ENCODE measurements around the gene ZNF654. TPM values are rescaled to one million over a fixed set of nuclear protein-coding genes. Genes with fewer than 3 reads are reported as not detected.
"Not testable (repeated sequence)": the region's sequence is repeated elsewhere in the genome, so short reads cannot be mapped to it uniquely, and the experiment has no call there.

ZNF654 gene
- total RNA-seq, 2 experiments from 2014 or later, result 21.3 to 22.3 TPM

GRCh38 chr3:88112289-88112688 is 53.2 kb downstream of the ZNF654 start:
- ATAC-seq, result no peak
- Mint-ChIP-seq H3K9me3 (ENCODE audit: insufficient read depth) (no peaks in the 10 kb centered on the region), H3K4me3 (no peak overlapping the region), H3K27ac (no peak overlapping the region), H3K27me3 (ENCODE audit: low read depth) (no peaks in the 10 kb centered on the region), H3K36me3 (ENCODE audit: low read depth) (peaks cover 22% of the 10 kb centered on the region), H3K4me1 (ENCODE audit: low read depth) (no peaks in the 10 kb centered on the region)
- no peak for DNase-seq
- ChIA-PET POLR2A (interaction anchor here (2.2 kb wide), 1 partner anchor 37 kb away, joined by 9 read pairs; the partner anchor contains the start of gene C3orf38), CTCF (interaction anchor here (1.1 to 2.7 kb wide), 10 partner anchors 17 to 107 kb away, joined by 4 to 20 read pairs (median 10); partner anchors contain the start of genes CGGBP1 and ZNF654)

- CTCF ChIA-PET, result interaction anchor here (0.7 to 2.7 kb wide), 39 partner anchors 10 to 765 kb away, joined by 3 to 25 read pairs (median 5); partner anchors contain the start of genes C3orf38, CGGBP1 and ZNF654
- H3K9me3 Mint-ChIP-seq (ENCODE audit: insufficient read depth), result peaks cover 4% of the 10 kb centered on the region
- H3K27me3 Mint-ChIP-seq (ENCODE audit: low read depth), result no peaks in the 10 kb centered on the region
- H3K4me3 Mint-ChIP-seq, result no peak overlapping the region
- POLR2A ChIA-PET, result interaction anchor here (2.2 kb wide), 1 partner anchor 36 kb away, joined by 9 read pairs; the partner anchor contains the start of gene C3orf38
- ATAC-seq (peak; percentile 89), DNase-seq (peak; percentile 75)
- peaks cover 33% of the 10 kb centered on the region for H3K36me3 Mint-ChIP-seq (ENCODE audit: low read depth)
- peaks cover 6% of the 10 kb centered on the region for H3K4me1 Mint-ChIP-seq (ENCODE audit: low read depth)
- H3K27ac Mint-ChIP-seq, result no peak overlapping the region
Observed at GRCh38 chr3:88113311-88114162, 54.5 kb downstream of the ZNF654 start.

DNA sequence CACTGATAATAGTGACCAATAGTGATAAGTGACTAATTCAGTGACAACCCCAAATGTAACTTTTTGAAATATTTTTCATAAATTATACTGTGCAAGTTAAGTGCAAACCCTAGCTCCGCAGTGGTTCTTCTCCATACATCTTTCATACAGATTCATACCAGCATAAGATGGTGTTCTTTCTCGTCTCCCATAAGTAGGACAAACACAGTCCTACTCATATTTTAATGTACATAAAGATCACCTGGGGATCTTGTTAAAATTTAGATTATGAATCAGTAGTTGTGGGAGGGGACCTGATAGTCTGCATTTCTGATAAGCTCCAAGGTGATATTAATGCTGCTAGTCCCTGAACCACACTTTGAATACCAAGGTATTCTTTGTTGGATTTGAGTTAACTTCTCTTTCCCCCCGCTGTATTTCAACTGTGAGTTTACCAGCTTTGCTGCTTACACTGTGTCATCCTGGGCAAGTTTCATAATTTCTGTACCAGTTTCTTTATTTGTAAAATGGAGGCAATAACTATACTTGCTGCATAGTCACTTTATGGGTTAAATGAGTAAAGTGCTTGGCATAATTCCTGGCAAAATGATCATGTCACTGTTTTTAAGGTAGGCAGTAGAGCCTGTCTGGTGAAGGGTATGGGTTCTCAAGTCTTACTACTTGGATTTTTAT is 56.0 kb downstream of the ZNF654 start:
- ChIA-PET POLR2A (no interaction called here), CTCF (interaction anchor here (0.8 to 2.7 kb wide), 7 partner anchors 8 to 764 kb away, joined by 3 to 11 read pairs (median 5); no protein-coding TSS in a partner anchor)
- H3K4me3 Mint-ChIP-seq, result no peak overlapping the region
- DNase-seq, result no peak
- H3K4me1 Mint-ChIP-seq (ENCODE audit: low read depth), result peaks cover 8% of the 10 kb centered on the region
- no peak overlapping the region for H3K27ac Mint-ChIP-seq
- no peaks in the 10 kb centered on the region for H3K27me3 Mint-ChIP-seq (ENCODE audit: low read depth)
- H3K9me3 Mint-ChIP-seq (ENCODE audit: insufficient read depth), result peaks cover 4% of the 10 kb centered on the region
- H3K36me3 Mint-ChIP-seq (ENCODE audit: low read depth), result peaks cover 35% of the 10 kb centered on the region
- ATAC-seq, result no peak

DNA sequence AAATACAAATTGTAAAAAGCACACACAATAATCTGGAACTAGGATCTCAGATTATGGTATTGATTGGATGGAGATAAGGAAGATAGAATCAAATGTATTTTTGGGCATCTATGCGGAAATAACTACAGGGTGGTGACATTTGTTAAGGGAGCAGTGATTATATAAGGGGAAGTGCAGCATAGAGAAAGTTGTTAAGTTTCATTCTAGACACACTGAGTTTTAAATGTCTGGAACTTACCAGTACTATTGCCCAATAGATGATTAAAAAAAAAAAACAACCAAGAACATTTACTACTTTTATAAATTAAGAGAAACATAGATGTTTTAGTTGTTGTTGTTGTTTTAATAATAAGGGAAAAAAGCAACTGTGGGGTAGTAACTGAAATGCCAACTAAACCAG is 58.6 kb downstream of the ZNF654 start:
- DNase-seq, result no peak
- Mint-ChIP-seq H3K27me3 (ENCODE audit: low read depth) (no peaks in the 10 kb centered on the region), H3K4me1 (ENCODE audit: low read depth) (peaks cover 8% of the 10 kb centered on the region), H3K4me3 (no peak overlapping the region), H3K27ac (no peak overlapping the region), H3K36me3 (ENCODE audit: low read depth) (peaks cover 41% of the 10 kb centered on the region), H3K9me3 (ENCODE audit: insufficient read depth) (peaks cover 4% of the 10 kb centered on the region)
- no peak for ATAC-seq
- ChIA-PET CTCF (interaction anchor here (0.8 kb wide), 1 partner anchor 28 kb away, joined by 3 read pairs; no protein-coding TSS in a partner anchor), POLR2A (no interaction called here)

DNA sequence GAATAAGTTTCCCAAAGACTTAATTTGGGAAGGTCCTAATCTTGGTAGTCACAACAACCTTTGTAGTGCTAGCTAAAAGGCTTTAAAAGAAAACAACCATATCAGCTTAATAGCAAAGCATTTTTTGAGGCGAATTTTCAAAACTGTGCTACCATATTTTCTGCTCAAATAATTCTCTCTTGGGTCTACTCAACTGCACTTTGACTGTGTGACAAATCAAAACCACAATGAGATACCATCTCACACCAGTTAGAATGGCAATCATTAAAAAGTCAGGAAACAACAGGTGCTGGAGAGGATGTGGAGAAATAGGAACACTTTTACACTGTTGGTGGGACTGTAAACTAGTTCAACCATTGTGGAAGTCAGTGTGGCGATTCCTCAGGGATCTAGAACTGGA is 59.5 kb downstream of the ZNF654 start:
- ATAC-seq; H3K27me3 Mint-ChIP-seq (ENCODE audit: low read depth); H3K4me3 Mint-ChIP-seq; H3K4me1 Mint-ChIP-seq (ENCODE audit: low read depth); DNase-seq; H3K9me3 Mint-ChIP-seq (ENCODE audit: insufficient read depth); POLR2A ChIA-PET; H3K27ac Mint-ChIP-seq: not testable (repeated sequence)
- peaks cover 39% of the 10 kb centered on the region for H3K36me3 Mint-ChIP-seq (ENCODE audit: low read depth)
- CTCF ChIA-PET, result interaction anchor here (0.8 kb wide), 1 partner anchor 27 kb away, joined by 3 read pairs; no protein-coding TSS in a partner anchor

GRCh38 chr3:88123526-88123925 is 64.5 kb downstream of the ZNF654 start:
- CTCF ChIA-PET, result interaction anchor here (0.9 to 3.9 kb wide), 4 partner anchors 9 to 28 kb away, joined by 3 to 25 read pairs (median 6); no protein-coding TSS in a partner anchor
- no peak overlapping the region for H3K27ac Mint-ChIP-seq
- peaks cover 15% of the 10 kb centered on the region for H3K36me3 Mint-ChIP-seq (ENCODE audit: low read depth)
- no peaks in the 10 kb centered on the region for H3K27me3 Mint-ChIP-seq (ENCODE audit: low read depth)
- H3K9me3 Mint-ChIP-seq (ENCODE audit: insufficient read depth), result no peaks in the 10 kb centered on the region
- POLR2A ChIA-PET, result no interaction called here
- no peak overlapping the region for H3K4me3 Mint-ChIP-seq
- ATAC-seq (no peak), DNase-seq (no peak)
- peaks cover 7% of the 10 kb centered on the region for H3K4me1 Mint-ChIP-seq (ENCODE audit: low read depth)

DNA sequence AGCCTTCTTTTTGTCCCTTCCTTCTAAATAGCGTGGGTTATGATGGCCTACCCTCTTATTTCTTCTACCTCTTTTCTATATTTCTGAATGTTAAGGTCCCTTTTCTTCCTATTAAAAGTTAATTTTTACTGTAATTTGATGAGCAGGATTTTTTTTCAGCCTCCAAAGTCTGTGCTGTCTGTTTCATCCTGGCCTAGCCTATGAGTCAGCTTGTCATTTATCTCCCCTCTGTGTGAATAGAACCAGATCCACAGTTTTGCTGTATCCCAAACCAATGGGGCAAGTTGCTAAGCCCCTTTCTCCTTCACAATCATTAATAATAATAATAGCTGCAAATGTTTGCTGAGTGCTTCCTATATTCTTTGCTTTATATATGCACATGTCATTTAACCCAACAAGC is 72.6 kb downstream of the ZNF654 start:
- ChIA-PET POLR2A (interaction anchor here (1.9 kb wide), 1 partner anchor 17 kb away, joined by 8 read pairs; no protein-coding TSS in a partner anchor), CTCF (interaction anchor here (0.7 to 2.3 kb wide), 3 partner anchors 17 to 129 kb away, joined by 3 to 9 read pairs (median 7); partner anchors contain the start of gene C3orf38)
- peaks cover 5% of the 10 kb centered on the region for H3K4me1 Mint-ChIP-seq (ENCODE audit: low read depth)

DNA sequence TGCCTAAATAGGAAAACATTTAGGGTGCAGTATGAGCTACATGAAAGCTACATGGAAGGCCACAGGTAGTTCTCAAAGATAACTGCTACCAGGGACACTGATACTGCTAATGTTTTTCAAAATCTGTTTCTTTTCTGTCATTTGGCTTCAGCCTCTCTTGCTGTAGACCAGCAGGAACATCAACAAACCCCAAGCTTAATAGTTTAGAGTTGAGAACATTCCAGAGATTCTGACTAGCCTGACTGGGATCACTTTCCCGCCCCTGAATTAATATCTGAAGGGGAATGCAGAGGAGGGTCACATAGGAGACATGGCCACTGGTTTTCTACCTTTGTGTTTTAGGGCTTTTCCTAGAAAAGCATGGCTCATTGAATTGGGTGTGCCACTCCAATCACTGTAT is 73.8 kb downstream of the ZNF654 start:
- DNase-seq, result no peak
- peaks cover 27% of the 10 kb centered on the region for H3K36me3 Mint-ChIP-seq (ENCODE audit: low read depth)
- no peak for ATAC-seq
- ChIA-PET CTCF (interaction anchor here (0.8 to 2.3 kb wide), 3 partner anchors 10 to 20 kb away, joined by 3 to 9 read pairs (median 7); partner anchors contain the start of gene C3orf38), POLR2A (interaction anchor here (1.8 kb wide), 1 partner anchor 16 kb away, joined by 5 read pairs; no protein-coding TSS in a partner anchor)
- no peaks in the 10 kb centered on the region for H3K4me1 Mint-ChIP-seq (ENCODE audit: low read depth)
- H3K27ac Mint-ChIP-seq, result no peak overlapping the region
- H3K9me3 Mint-ChIP-seq (ENCODE audit: insufficient read depth), result no peaks in the 10 kb centered on the region
- no peak overlapping the region for H3K4me3 Mint-ChIP-seq
- H3K27me3 Mint-ChIP-seq (ENCODE audit: low read depth), result no peaks in the 10 kb centered on the region

More for the DNA sequence above, 72.6 kb downstream of the ZNF654 start:
- Mint-ChIP-seq H3K4me3 (no peak overlapping the region), H3K9me3 (ENCODE audit: insufficient read depth) (no peaks in the 10 kb centered on the region), H3K27me3 (ENCODE audit: low read depth) (no peaks in the 10 kb centered on the region), H3K36me3 (ENCODE audit: low read depth) (peaks cover 27% of the 10 kb centered on the region), H3K27ac (no peak overlapping the region)
- DNase-seq, result no peak
- ATAC-seq, result no peak

DNA sequence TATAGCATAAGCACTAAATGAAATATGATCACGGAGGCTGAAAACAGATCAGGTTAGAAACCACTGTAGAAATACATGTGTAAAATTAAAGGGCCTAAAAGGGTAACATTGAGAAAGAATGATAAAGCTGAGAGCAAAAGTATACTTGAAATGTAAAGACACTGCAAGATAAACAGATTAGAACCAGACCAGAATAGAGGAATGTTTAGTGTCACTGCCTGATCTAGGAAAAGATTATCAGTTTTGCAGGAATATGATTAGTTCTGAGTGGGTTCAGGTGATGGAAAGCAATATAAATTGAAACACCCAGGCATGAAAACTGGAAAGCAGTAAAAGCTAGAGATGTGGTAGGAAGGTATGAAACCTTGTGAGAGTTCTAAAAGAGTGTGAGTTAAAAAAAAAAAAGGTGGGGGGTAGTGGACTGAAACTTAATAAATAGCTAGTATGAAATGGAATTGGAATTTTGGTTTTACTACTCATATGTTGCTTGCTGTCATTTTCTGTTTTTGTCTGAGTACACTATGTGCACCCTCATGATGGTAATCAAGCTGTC is 74.7 kb downstream of the ZNF654 start:
- ATAC-seq, result no peak
- CTCF ChIA-PET, result interaction anchor here (0.8 kb wide), 1 partner anchor 71 kb away, joined by 3 read pairs; no protein-coding TSS in a partner anchor

GRCh38 chr3:88137836-88138235 is 78.8 kb downstream of the ZNF654 start:
- no peak overlapping the region for H3K4me3 Mint-ChIP-seq
- ATAC-seq, result no peak
- CTCF ChIA-PET, result no interaction called here

More for the DNA sequence above, 74.7 kb downstream of the ZNF654 start:
- H3K4me3 Mint-ChIP-seq, result no peak overlapping the region
- no peak overlapping the region for H3K27ac Mint-ChIP-seq
- no peaks in the 10 kb centered on the region for H3K27me3 Mint-ChIP-seq (ENCODE audit: low read depth)
- DNase-seq, result no peak
- no peaks in the 10 kb centered on the region for H3K9me3 Mint-ChIP-seq (ENCODE audit: insufficient read depth)
- no peaks in the 10 kb centered on the region for H3K4me1 Mint-ChIP-seq (ENCODE audit: low read depth)
- POLR2A ChIA-PET, result interaction anchor here (1.8 kb wide), 1 partner anchor 15 kb away, joined by 5 read pairs; no protein-coding TSS in a partner anchor
- H3K36me3 Mint-ChIP-seq (ENCODE audit: low read depth), result peaks cover 27% of the 10 kb centered on the region

GRCh38 chr3:88141458-88142083 is 82.5 kb downstream of the ZNF654 start:
- Mint-ChIP-seq H3K4me3 (no peak overlapping the region), H3K9me3 (ENCODE audit: insufficient read depth) (no peaks in the 10 kb centered on the region), H3K27me3 (ENCODE audit: low read depth) (no peaks in the 10 kb centered on the region), H3K27ac (no peak overlapping the region), H3K36me3 (ENCODE audit: low read depth) (peaks cover 40% of the 10 kb centered on the region), H3K4me1 (ENCODE audit: low read depth) (peaks cover 9% of the 10 kb centered on the region)
- POLR2A ChIA-PET, result no interaction called here
- CTCF ChIA-PET, result interaction anchor here (0.6 kb wide), 1 partner anchor 121 kb away, joined by 3 read pairs; no protein-coding TSS in a partner anchor
- ATAC-seq (no peak), DNase-seq (no peak)

More at GRCh38 chr3:88137836-88138235, 78.8 kb downstream of the ZNF654 start:
- Mint-ChIP-seq H3K27ac (no peak overlapping the region), H3K4me1 (ENCODE audit: low read depth) (peaks cover 9% of the 10 kb centered on the region), H3K27me3 (ENCODE audit: low read depth) (no peaks in the 10 kb centered on the region), H3K9me3 (ENCODE audit: insufficient read depth) (no peaks in the 10 kb centered on the region), H3K36me3 (ENCODE audit: low read depth) (peaks cover 39% of the 10 kb centered on the region)
- DNase-seq, result no peak
- POLR2A ChIA-PET, result interaction anchor here (2.0 kb wide), 1 partner anchor 11 kb away, joined by 8 read pairs; the partner anchor contains the start of gene C3orf38
